22Rv1 (cell line): ENCODE data around the gene DNAH9.

Experiments
- ZFX ChIP-seq: fragments of 450-650 bp; IDR thresholded peaks from 2 replicates; pipeline ENCODE4 v1.6.1; 2017; ENCODE audit warnings: antibody characterized with exemption, borderline replicate concordance
- TF ChIP-seq, protein P1 (sequence below): fragments of 450-650 bp; IDR thresholded peaks from 2 replicates; pipeline ENCODE4 v1.5.1; 2017; ENCODE audit warnings: mild to moderate bottlenecking

DNA sequence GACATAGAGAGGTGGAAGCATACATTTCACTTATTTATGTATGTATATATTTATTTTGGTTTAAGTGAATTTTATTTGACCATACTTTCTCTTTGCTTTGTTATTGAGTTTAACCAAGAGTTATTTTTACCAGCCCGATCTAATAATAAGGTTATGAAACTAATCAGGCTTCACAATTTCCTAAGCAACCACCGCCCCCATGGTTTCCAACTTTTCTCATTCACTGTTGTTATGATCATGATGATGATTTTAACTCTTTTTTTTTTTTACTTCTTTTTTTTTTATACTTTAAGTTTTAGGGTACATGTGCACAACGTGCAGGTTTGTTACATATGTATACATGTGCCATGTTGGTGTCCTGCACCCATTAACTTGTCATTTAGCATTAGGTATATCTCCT lies 30.6 kb downstream of the DNAH9 start:
- TF ChIP-seq, protein P1, sequence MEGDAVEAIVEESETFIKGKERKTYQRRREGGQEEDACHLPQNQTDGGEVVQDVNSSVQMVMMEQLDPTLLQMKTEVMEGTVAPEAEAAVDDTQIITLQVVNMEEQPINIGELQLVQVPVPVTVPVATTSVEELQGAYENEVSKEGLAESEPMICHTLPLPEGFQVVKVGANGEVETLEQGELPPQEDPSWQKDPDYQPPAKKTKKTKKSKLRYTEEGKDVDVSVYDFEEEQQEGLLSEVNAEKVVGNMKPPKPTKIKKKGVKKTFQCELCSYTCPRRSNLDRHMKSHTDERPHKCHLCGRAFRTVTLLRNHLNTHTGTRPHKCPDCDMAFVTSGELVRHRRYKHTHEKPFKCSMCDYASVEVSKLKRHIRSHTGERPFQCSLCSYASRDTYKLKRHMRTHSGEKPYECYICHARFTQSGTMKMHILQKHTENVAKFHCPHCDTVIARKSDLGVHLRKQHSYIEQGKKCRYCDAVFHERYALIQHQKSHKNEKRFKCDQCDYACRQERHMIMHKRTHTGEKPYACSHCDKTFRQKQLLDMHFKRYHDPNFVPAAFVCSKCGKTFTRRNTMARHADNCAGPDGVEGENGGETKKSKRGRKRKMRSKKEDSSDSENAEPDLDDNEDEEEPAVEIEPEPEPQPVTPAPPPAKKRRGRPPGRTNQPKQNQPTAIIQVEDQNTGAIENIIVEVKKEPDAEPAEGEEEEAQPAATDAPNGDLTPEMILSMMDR, result no peak
- no peak for TF ChIP-seq ZFX
